Activated T-cell treated with anti-CD3 and anti-CD28 coated beads, Interleukin-2, amount 50 U/mL, for 4 hours (primary cell): ENCODE measurements around the gene DGKI. TPM values are rescaled to one million over a fixed set of nuclear protein-coding genes. Genes with fewer than 3 reads are reported as not detected.
"Not testable (repeated sequence)": the region's sequence is repeated elsewhere in the genome, so short reads cannot be mapped to it uniquely, and the experiment has no call there.

ENCODE experiments used
- ATAC-seq, 2 donors: fragments of 200-7000 bp; cut with Tn5 transposase; one replicate each; pipeline ENCODE4 v1.10.0; 2021
- DNase-seq: peaks from one replicate; pipeline ENCODE4 v3.0.0-alpha.2; 2020
- H3K27me3 Mint-ChIP-seq: one replicate; pipeline ENCODE4 v1.8.0; 2021; ENCODE audit warnings: low read depth, mixed read lengths
- H3K36me3 Mint-ChIP-seq: one replicate; pipeline ENCODE4 v1.8.0; 2022; ENCODE audit warnings: mixed read lengths; ENCODE audit not compliant: insufficient read depth
- H3K4me1 Mint-ChIP-seq: one replicate; pipeline ENCODE4 v1.8.0; 2021; ENCODE audit warnings: low read depth, mixed read lengths
- H3K4me3 Mint-ChIP-seq: one replicate; pipeline ENCODE4 v1.8.0; 2021; ENCODE audit warnings: mild to moderate bottlenecking, moderate library complexity, mixed read lengths
- H3K9me3 Mint-ChIP-seq: one replicate; pipeline ENCODE4 v1.8.0; 2021; ENCODE audit warnings: mixed read lengths
- total RNA-seq, 3 donors: library from RNA; stranded (reverse); gene quantifications; one replicate each; pipeline ENCODE4 v1.2.1, GENCODE V29; 2021

DGKI gene
- total RNA-seq, 3 donors from 2014 or later, result 1.2 to 4.3 (median 1.3) TPM

GRCh38 chr7:137458399-137458798 is 388.4 kb downstream of the DGKI start:
- ATAC-seq (no peak), DNase-seq (no peak)
- Mint-ChIP-seq H3K9me3 (no peaks in the 10 kb centered on the region), H3K4me1 (no peaks in the 10 kb centered on the region), H3K27me3 (peaks cover 3% of the 10 kb centered on the region), H3K4me3 (no peak overlapping the region), H3K36me3 (no peaks in the 10 kb centered on the region)

- no peaks in the 10 kb centered on the region for H3K36me3 Mint-ChIP-seq
- DNase-seq, result no peak
- peaks cover 3% of the 10 kb centered on the region for H3K27me3 Mint-ChIP-seq
- no peak for ATAC-seq
- H3K4me3 Mint-ChIP-seq, result no peak overlapping the region
- H3K4me1 Mint-ChIP-seq, result no peaks in the 10 kb centered on the region
- no peaks in the 10 kb centered on the region for H3K9me3 Mint-ChIP-seq
Measured at GRCh38 chr7:137454767-137455166, 392.0 kb downstream of the DGKI start.

GRCh38 chr7:137454246-137454724 is 392.5 kb downstream of the DGKI start:
- no peaks in the 10 kb centered on the region for H3K9me3 Mint-ChIP-seq
- H3K4me1 Mint-ChIP-seq, result no peaks in the 10 kb centered on the region
- no peak for ATAC-seq
- H3K27me3 Mint-ChIP-seq, result peaks cover 2% of the 10 kb centered on the region
- no peak overlapping the region for H3K4me3 Mint-ChIP-seq
- no peak for DNase-seq
- H3K36me3 Mint-ChIP-seq, result no peaks in the 10 kb centered on the region

GRCh38 chr7:137453356-137453755 is 393.4 kb downstream of the DGKI start:
- H3K9me3 Mint-ChIP-seq, result no peaks in the 10 kb centered on the region
- H3K36me3 Mint-ChIP-seq, result no peaks in the 10 kb centered on the region
- ATAC-seq (no peak), DNase-seq (no peak)
- no peaks in the 10 kb centered on the region for H3K4me1 Mint-ChIP-seq
- H3K27me3 Mint-ChIP-seq, result peaks cover 2% of the 10 kb centered on the region
- no peak overlapping the region for H3K4me3 Mint-ChIP-seq

- no peaks in the 10 kb centered on the region for H3K27me3 Mint-ChIP-seq
- DNase-seq (no peak), ATAC-seq (no peak)
- H3K36me3 Mint-ChIP-seq, result no peaks in the 10 kb centered on the region
- H3K4me3 Mint-ChIP-seq, result no peak overlapping the region
- no peaks in the 10 kb centered on the region for H3K9me3 Mint-ChIP-seq
- no peaks in the 10 kb centered on the region for H3K4me1 Mint-ChIP-seq
Measured at GRCh38 chr7:137449016-137449415, 397.8 kb downstream of the DGKI start.

- not testable (repeated sequence) for H3K4me3 Mint-ChIP-seq, H3K9me3 Mint-ChIP-seq, DNase-seq, H3K36me3 Mint-ChIP-seq, ATAC-seq, H3K4me1 Mint-ChIP-seq, H3K27me3 Mint-ChIP-seq
Measured at GRCh38 chr7:137448572-137448971, 398.2 kb downstream of the DGKI start.

GRCh38 chr7:137446025-137446424 is 400.7 kb downstream of the DGKI start:
- Mint-ChIP-seq H3K27me3 (no peaks in the 10 kb centered on the region), H3K36me3 (no peaks in the 10 kb centered on the region), H3K4me3 (no peak overlapping the region), H3K9me3 (no peaks in the 10 kb centered on the region), H3K4me1 (no peaks in the 10 kb centered on the region)
- DNase-seq (no peak), ATAC-seq (no peak)

- Mint-ChIP-seq H3K36me3 (no peaks in the 10 kb centered on the region), H3K27me3 (no peaks in the 10 kb centered on the region), H3K4me1 (no peaks in the 10 kb centered on the region), H3K4me3 (no peak overlapping the region), H3K9me3 (no peaks in the 10 kb centered on the region)
- DNase-seq (no peak), ATAC-seq (no peak)
Measured at GRCh38 chr7:137445268-137445667, 401.5 kb downstream of the DGKI start.

- DNase-seq (no peak), ATAC-seq (no peak)
- Mint-ChIP-seq H3K4me3 (no peak overlapping the region), H3K4me1 (no peaks in the 10 kb centered on the region), H3K27me3 (no peaks in the 10 kb centered on the region), H3K9me3 (no peaks in the 10 kb centered on the region), H3K36me3 (no peaks in the 10 kb centered on the region)
Measured at GRCh38 chr7:137443616-137444015, 403.2 kb downstream of the DGKI start.

GRCh38 chr7:137441451-137441850 is 405.3 kb downstream of the DGKI start:
- DNase-seq (no peak), ATAC-seq (no peak)
- Mint-ChIP-seq H3K36me3 (no peaks in the 10 kb centered on the region), H3K4me3 (no peak overlapping the region), H3K27me3 (no peaks in the 10 kb centered on the region), H3K9me3 (no peaks in the 10 kb centered on the region), H3K4me1 (no peaks in the 10 kb centered on the region)

GRCh38 chr7:137439829-137440825 is 406.6 kb downstream of the DGKI start:
- peaks cover 3% of the 10 kb centered on the region for H3K27me3 Mint-ChIP-seq
- H3K4me3 Mint-ChIP-seq, result no peak overlapping the region
- DNase-seq, result no peak
- no peaks in the 10 kb centered on the region for H3K36me3 Mint-ChIP-seq
- no peak for ATAC-seq
- no peaks in the 10 kb centered on the region for H3K9me3 Mint-ChIP-seq
- no peaks in the 10 kb centered on the region for H3K4me1 Mint-ChIP-seq

GRCh38 chr7:137434946-137435345 is 411.8 kb downstream of the DGKI start:
- H3K27me3 Mint-ChIP-seq, result peaks cover 3% of the 10 kb centered on the region
- DNase-seq, result no peak
- H3K36me3 Mint-ChIP-seq, result no peaks in the 10 kb centered on the region
- H3K9me3 Mint-ChIP-seq, result no peaks in the 10 kb centered on the region
- H3K4me1 Mint-ChIP-seq, result no peaks in the 10 kb centered on the region
- no peak overlapping the region for H3K4me3 Mint-ChIP-seq
- no peak for ATAC-seq

- no peak overlapping the region for H3K4me3 Mint-ChIP-seq
- no peaks in the 10 kb centered on the region for H3K9me3 Mint-ChIP-seq
- H3K4me1 Mint-ChIP-seq, result no peaks in the 10 kb centered on the region
- no peaks in the 10 kb centered on the region for H3K36me3 Mint-ChIP-seq
- DNase-seq (no peak), ATAC-seq (no peak)
- H3K27me3 Mint-ChIP-seq, result peaks cover 3% of the 10 kb centered on the region
Measured at GRCh38 chr7:137434530-137434929, 412.2 kb downstream of the DGKI start.

GRCh38 chr7:137423321-137423720 is 423.5 kb downstream of the DGKI start:
- Mint-ChIP-seq H3K4me1 (no peaks in the 10 kb centered on the region), H3K4me3 (no peak overlapping the region), H3K36me3 (no peaks in the 10 kb centered on the region), H3K27me3 (no peaks in the 10 kb centered on the region), H3K9me3 (peaks cover 6% of the 10 kb centered on the region)
- DNase-seq (no peak), ATAC-seq (no peak)

- peaks cover 6% of the 10 kb centered on the region for H3K9me3 Mint-ChIP-seq
- ATAC-seq (no peak), DNase-seq (no peak)
- H3K36me3 Mint-ChIP-seq, result no peaks in the 10 kb centered on the region
- H3K27me3 Mint-ChIP-seq, result no peaks in the 10 kb centered on the region
- no peaks in the 10 kb centered on the region for H3K4me1 Mint-ChIP-seq
- no peak overlapping the region for H3K4me3 Mint-ChIP-seq
Measured at GRCh38 chr7:137421366-137421765, 425.4 kb downstream of the DGKI start.
